Neuronal stem cell (in vitro differentiated cells): ENCODE measurements around the gene GRID1.
A peak's percentile ranks its signal among the peaks of the same experiment; 100 is the strongest.

Source experiments
- DNase-seq: peaks from one replicate; pipeline ENCODE4 v3.0.0-alpha.2; 2013; ENCODE audit warnings: low spot score
- H2AFZ ChIP-seq: one replicate; pipeline ENCODE4 v1.6.1; 2013; ENCODE audit warnings: mild to moderate bottlenecking, low read length, inconsistent platforms
- H2AK5ac ChIP-seq: 2 replicates; pipeline ENCODE4 v1.6.1; 2013; ENCODE audit warnings: low read depth, mild to moderate bottlenecking, inconsistent platforms, low read length, moderate library complexity, mixed read lengths
- H2BK120ac ChIP-seq: 2 replicates; pipeline ENCODE4 v1.6.1; 2013; ENCODE audit warnings: low read depth, mild to moderate bottlenecking, inconsistent platforms, low read length, moderate library complexity, mixed read lengths
- H2BK12ac ChIP-seq: one replicate; pipeline ENCODE4 v1.6.1; 2013; ENCODE audit warnings: low read length, inconsistent platforms
- H2BK15ac ChIP-seq: 2 replicates; pipeline ENCODE4 v1.6.1; 2013; ENCODE audit warnings: mild to moderate bottlenecking, low read length, inconsistent platforms, mixed read lengths
- H2BK5ac ChIP-seq: one replicate; pipeline ENCODE4 v1.6.1; 2013; ENCODE audit warnings: inconsistent platforms, mild to moderate bottlenecking, low read length, moderate library complexity
- H3K14ac ChIP-seq: one replicate; pipeline ENCODE4 v1.6.1; 2013; ENCODE audit warnings: low read length, inconsistent platforms
- H3K18ac ChIP-seq: 2 replicates; pipeline ENCODE4 v1.6.1; 2013; ENCODE audit warnings: low read length, inconsistent platforms
- H3K23ac ChIP-seq: 2 replicates; pipeline ENCODE4 v1.6.1; 2013; ENCODE audit warnings: low read depth, mild to moderate bottlenecking, mixed read lengths, low read length, inconsistent platforms; ENCODE audit not compliant: poor library complexity
- H3K27ac ChIP-seq: replicated peaks from 3 replicates; pipeline ENCODE4 v1.5.1; 2013; ENCODE audit warnings: low read length, inconsistent platforms
- H3K27me3 ChIP-seq, 3 experiments: 2 replicates each; pipeline ENCODE4 v1.6.1; 2013; ENCODE audit warnings: low read length in 3 of 3, mild to moderate bottlenecking in 2 of 3, inconsistent platforms in 1 of 3, low read depth in 1 of 3, mixed read lengths in 1 of 3, moderate library complexity in 1 of 3; ENCODE audit not compliant: control insufficient read depth in 3 of 3, insufficient read depth in 3 of 3
- H3K36me3 ChIP-seq, 2 donors: replicated peaks in 1 of 2; 2 replicates each; pipeline ENCODE4 v1.6.1; 2013; ENCODE audit warnings: low read length in 2 of 2; ENCODE audit not compliant: control insufficient read depth in 2 of 2, insufficient read depth in 2 of 2
- H3K4ac ChIP-seq: 2 replicates; pipeline ENCODE4 v1.6.1; 2013; ENCODE audit warnings: inconsistent platforms, mild to moderate bottlenecking, low read length, moderate library complexity
- H3K4me1 ChIP-seq, 2 donors: 1 replicate in 1 of 2; 2 replicates in 1 of 2; pipeline ENCODE4 v1.6.1; 2013; ENCODE audit warnings: low read length in 2 of 2, low read depth in 1 of 2; ENCODE audit not compliant: control insufficient read depth in 2 of 2, insufficient read depth in 1 of 2
- H3K4me2 ChIP-seq: one replicate; pipeline ENCODE4 v1.6.1; 2013; ENCODE audit warnings: mild to moderate bottlenecking, low read length, inconsistent platforms; ENCODE audit not compliant: insufficient read depth, poor library complexity, severe bottlenecking
- H3K4me3 ChIP-seq, 2 donors: 2 replicates each; pipeline ENCODE4 v1.5.1; 2013; ENCODE audit warnings: low read length in 2 of 2, mild to moderate bottlenecking in 2 of 2, inconsistent platforms in 1 of 2, moderate library complexity in 1 of 2
- H3K79me1 ChIP-seq: one replicate; pipeline ENCODE4 v1.6.1; 2013; ENCODE audit warnings: low read depth, mild to moderate bottlenecking, inconsistent platforms, low read length, moderate library complexity
- H3K9ac ChIP-seq: one replicate; pipeline ENCODE4 v1.6.1; 2013; ENCODE audit warnings: mild to moderate bottlenecking, low read depth, low read length, inconsistent platforms; ENCODE audit not compliant: poor library complexity
- H3K9me3 ChIP-seq, 2 donors: replicated peaks in 1 of 2; 2 replicates each; pipeline versions ENCODE3 to v1.6.1; 2013; ENCODE audit warnings: low read length in 2 of 2, mild to moderate bottlenecking in 2 of 2, inconsistent platforms in 1 of 2, low read depth in 1 of 2, mixed read lengths in 1 of 2, moderate library complexity in 1 of 2; ENCODE audit not compliant: control insufficient read depth in 2 of 2, insufficient read depth in 1 of 2
- H4K8ac ChIP-seq: one replicate; pipeline ENCODE4 v1.6.1; 2013; ENCODE audit warnings: low read depth, mild to moderate bottlenecking, inconsistent platforms, low read length, moderate library complexity
- H4K91ac ChIP-seq: one replicate; pipeline ENCODE4 v1.6.1; 2013; ENCODE audit warnings: low read length, low read depth, mild to moderate bottlenecking, inconsistent platforms; ENCODE audit not compliant: poor library complexity
- WGBS, 2 donors: extraction: QIAGEN DNeasy Blood & Tissue Kit; methylation state at CpG; one replicate each; pipeline ENCODE4 v1.1.7; 2013; ENCODE audit warnings: missing lambda C conversion rate in 2 of 2, mixed read lengths in 1 of 2; ENCODE audit not compliant: insufficient read length in 2 of 2, insufficient replicate concordance in 1 of 2; ENCODE audit errors: extremely low coverage in 2 of 2; 5-methylcytosine and 5-hydroxymethylcytosine counted together

GRID1 gene

GRCh38 chr10:86234541-86235270 is 131.9 kb downstream of the GRID1 start:
- Histone ChIP-seq H2BK120ac (no peak overlapping the region), H2BK15ac (no peak overlapping the region), H3K18ac (peak overlapping the region; percentile 53), H3K4me2 (no peak overlapping the region), H3K36me3 (no peaks in the 10 kb centered on the region), H2AK5ac (peak overlapping the region; percentile 9), H3K23ac (no peak overlapping the region), H4K8ac (no peak overlapping the region), H4K91ac (no peak overlapping the region), H2BK12ac (no peak overlapping the region), H3K27ac (peak overlapping the region; percentile 91), H3K4me1 (peaks cover 0 to 27% of the 10 kb centered on the region in 2 donors), H3K27me3 (no peaks in the 10 kb centered on the region), H3K14ac (no peak overlapping the region), H3K4ac (no peak overlapping the region), H2BK5ac (peak overlapping the region; percentile 88), H2AFZ (no peak overlapping the region), H3K79me1 (no peaks in the 10 kb centered on the region), H3K9ac (no peak overlapping the region), H3K9me3 (peaks cover 0 to 7% of the 10 kb centered on the region in 2 donors), H3K4me3 (no peak overlapping the region)
- WGBS, 2 donors: no CpG with 5 or more reads among the region's 11 CpGs
- peak; percentile 31 for DNase-seq

- no peak overlapping the region for H3K9ac ChIP-seq
- H3K23ac ChIP-seq: no peak overlapping the region
- no peak overlapping the region for H2BK12ac ChIP-seq
- no peak overlapping the region for H2BK15ac ChIP-seq
- H3K4ac ChIP-seq: no peak overlapping the region
- H2BK120ac ChIP-seq: no peak overlapping the region
- WGBS, 2 donors: no CpG with 5 or more reads among the region's 7 CpGs
- H2AFZ ChIP-seq: no peak overlapping the region
- no peak overlapping the region for H3K4me3 ChIP-seq
- H4K8ac ChIP-seq: no peak overlapping the region
- H2AK5ac ChIP-seq: no peak overlapping the region
- peaks cover 0 to 27% of the 10 kb centered on the region in 2 donors for H3K4me1 ChIP-seq
- H2BK5ac ChIP-seq: peak overlapping the region; percentile 0
- H3K36me3 ChIP-seq: no peaks in the 10 kb centered on the region
- H3K79me1 ChIP-seq: no peaks in the 10 kb centered on the region
- peak overlapping the region; percentile 91 for H3K27ac ChIP-seq
- peaks cover 0 to 7% of the 10 kb centered on the region in 2 donors for H3K9me3 ChIP-seq
- H3K18ac ChIP-seq: peak overlapping the region; percentile 78
- no peak overlapping the region for H3K4me2 ChIP-seq
- no peaks in the 10 kb centered on the region for H3K27me3 ChIP-seq
- peak; percentile 41 for DNase-seq
- no peak overlapping the region for H4K91ac ChIP-seq
- H3K14ac ChIP-seq: no peak overlapping the region
Observed at GRCh38 chr10:86234107-86234506, 132.5 kb downstream of the GRID1 start.

- no CpG with 5 or more reads among the region's 7 CpGs for WGBS, 2 donors
- H2AK5ac ChIP-seq: peak overlapping the region; percentile 62
Observed at GRCh38 chr10:86233131-86233530, 133.5 kb downstream of the GRID1 start.

GRCh38 chr10:86232644-86233043 is 134.0 kb downstream of the GRID1 start:
- H3K4me3 ChIP-seq: no peak overlapping the region
- no peak overlapping the region for H3K4ac ChIP-seq
- H3K9me3 ChIP-seq: peaks cover 0 to 8% of the 10 kb centered on the region in 2 donors
- H3K4me1 ChIP-seq: peaks cover 0 to 29% of the 10 kb centered on the region in 2 donors
- no peak overlapping the region for H4K91ac ChIP-seq
- DNase-seq: no peak
- H3K36me3 ChIP-seq: no peaks in the 10 kb centered on the region
- no peak overlapping the region for H3K27ac ChIP-seq
- no peak overlapping the region for H2AK5ac ChIP-seq
- no peak overlapping the region for H2AFZ ChIP-seq
- H3K23ac ChIP-seq: no peak overlapping the region
- no peaks in the 10 kb centered on the region for H3K27me3 ChIP-seq
- no peak overlapping the region for H3K4me2 ChIP-seq
- no peak overlapping the region for H3K14ac ChIP-seq
- no peak overlapping the region for H2BK120ac ChIP-seq
- H4K8ac ChIP-seq: no peak overlapping the region
- H3K79me1 ChIP-seq: no peaks in the 10 kb centered on the region
- no peak overlapping the region for H3K9ac ChIP-seq
- H2BK15ac ChIP-seq: no peak overlapping the region
- no peak overlapping the region for H3K18ac ChIP-seq
- no peak overlapping the region for H2BK12ac ChIP-seq
- no CpG with 5 or more reads among the region's 1 CpG for WGBS, 2 donors
- peak overlapping the region; percentile 0 for H2BK5ac ChIP-seq

More at GRCh38 chr10:86233131-86233530, 133.5 kb downstream of the GRID1 start:
- Histone ChIP-seq H2BK12ac (peak overlapping the region; percentile 33), H4K91ac (peak overlapping the region; percentile 77), H3K27me3 (no peaks in the 10 kb centered on the region), H3K4me3 (no peak overlapping the region), H3K36me3 (no peaks in the 10 kb centered on the region), H2BK5ac (peak overlapping the region; percentile 0), H3K9ac (peak overlapping the region; percentile 70), H3K4me2 (no peak overlapping the region), H3K79me1 (no peaks in the 10 kb centered on the region), H3K14ac (peak overlapping the region; percentile 21), H3K23ac (no peak overlapping the region), H3K27ac (peak overlapping the region; percentile 91), H2BK15ac (peak overlapping the region; percentile 81), H3K18ac (peak overlapping the region; percentile 92), H2BK120ac (no peak overlapping the region), H3K4ac (no peak overlapping the region), H3K4me1 (peaks cover 0 to 29% of the 10 kb centered on the region in 2 donors), H3K9me3 (peaks cover 0 to 7% of the 10 kb centered on the region in 2 donors), H2AFZ (no peak overlapping the region), H4K8ac (no peak overlapping the region)
- no peak for DNase-seq
